ENCODE data around the gene AKR1B15.
"Not testable (repeated sequence)": the region's sequence is repeated elsewhere in the genome, so short reads cannot be mapped to it uniquely, and the experiment has no call there.

- TF ChIP-seq, protein P1, sequence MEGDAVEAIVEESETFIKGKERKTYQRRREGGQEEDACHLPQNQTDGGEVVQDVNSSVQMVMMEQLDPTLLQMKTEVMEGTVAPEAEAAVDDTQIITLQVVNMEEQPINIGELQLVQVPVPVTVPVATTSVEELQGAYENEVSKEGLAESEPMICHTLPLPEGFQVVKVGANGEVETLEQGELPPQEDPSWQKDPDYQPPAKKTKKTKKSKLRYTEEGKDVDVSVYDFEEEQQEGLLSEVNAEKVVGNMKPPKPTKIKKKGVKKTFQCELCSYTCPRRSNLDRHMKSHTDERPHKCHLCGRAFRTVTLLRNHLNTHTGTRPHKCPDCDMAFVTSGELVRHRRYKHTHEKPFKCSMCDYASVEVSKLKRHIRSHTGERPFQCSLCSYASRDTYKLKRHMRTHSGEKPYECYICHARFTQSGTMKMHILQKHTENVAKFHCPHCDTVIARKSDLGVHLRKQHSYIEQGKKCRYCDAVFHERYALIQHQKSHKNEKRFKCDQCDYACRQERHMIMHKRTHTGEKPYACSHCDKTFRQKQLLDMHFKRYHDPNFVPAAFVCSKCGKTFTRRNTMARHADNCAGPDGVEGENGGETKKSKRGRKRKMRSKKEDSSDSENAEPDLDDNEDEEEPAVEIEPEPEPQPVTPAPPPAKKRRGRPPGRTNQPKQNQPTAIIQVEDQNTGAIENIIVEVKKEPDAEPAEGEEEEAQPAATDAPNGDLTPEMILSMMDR (IDR thresholded peaks at IDR 0.05; ENCODE audit: low read length) = not testable (repeated sequence)
- not testable (repeated sequence) for TF ChIP-seq EZH2 (IDR thresholded peaks at IDR 0.05; ENCODE audit: borderline replicate concordance, low read length)
These were observed 12.7 kb downstream of the AKR1B15 start for GRCh38 chr7:134561616-134562015.
